GM21717 (cell line): ENCODE measurements around the gene NDFIP1.
"Not testable (repeated sequence)": the region's sequence is repeated elsewhere in the genome, so short reads cannot be mapped to it uniquely, and the experiment has no call there.

Experiments
- ATAC-seq: cut with Tn5 transposase; IDR thresholded peaks from one replicate; pipeline ENCODE4 v1.9.1; 2021; ENCODE audit warnings: mild to moderate bottlenecking, moderate library complexity; ENCODE audit not compliant: unreplicated experiment

The NDFIP1 gene

DNA sequence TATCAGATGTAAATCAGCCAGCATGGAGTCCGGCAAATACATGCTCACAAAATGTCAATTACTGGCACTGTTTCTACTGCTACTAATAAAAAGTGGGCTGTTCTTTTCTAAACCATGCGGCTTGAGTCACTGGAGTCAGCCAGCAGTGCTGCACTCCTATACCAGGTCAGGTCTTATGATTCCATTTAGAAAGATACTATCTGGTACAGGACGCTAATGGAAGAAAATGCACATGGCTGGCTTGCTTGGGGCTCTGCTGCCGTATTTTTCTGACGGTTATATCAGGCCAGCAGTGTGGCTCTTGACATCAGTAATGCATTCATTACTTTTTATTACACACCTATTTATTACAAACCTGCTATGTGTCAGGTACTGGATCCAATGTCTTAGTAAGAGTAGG is 74.3 kb downstream of the NDFIP1 start:
- no peak for ATAC-seq

DNA sequence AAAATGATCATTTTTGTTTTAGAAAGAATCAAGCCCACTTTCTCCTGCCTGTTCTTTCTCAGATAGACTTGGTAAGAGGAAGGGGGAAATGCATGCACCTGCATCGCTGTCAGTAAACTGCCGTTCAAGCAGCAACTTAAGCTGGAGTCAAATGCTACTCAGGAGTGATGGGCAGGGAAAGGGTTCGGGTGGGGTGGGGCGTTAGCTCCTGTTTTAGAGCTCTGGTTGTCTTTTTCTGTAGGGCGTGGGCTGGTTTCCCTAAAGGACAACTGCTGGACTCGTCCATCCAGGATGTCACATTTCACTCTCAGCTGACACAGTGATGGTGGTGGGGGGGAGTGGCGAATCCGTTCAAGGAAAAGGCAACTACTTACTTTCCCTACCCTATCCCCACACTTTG is 75.0 kb downstream of the NDFIP1 start:
- ATAC-seq: no peak

DNA sequence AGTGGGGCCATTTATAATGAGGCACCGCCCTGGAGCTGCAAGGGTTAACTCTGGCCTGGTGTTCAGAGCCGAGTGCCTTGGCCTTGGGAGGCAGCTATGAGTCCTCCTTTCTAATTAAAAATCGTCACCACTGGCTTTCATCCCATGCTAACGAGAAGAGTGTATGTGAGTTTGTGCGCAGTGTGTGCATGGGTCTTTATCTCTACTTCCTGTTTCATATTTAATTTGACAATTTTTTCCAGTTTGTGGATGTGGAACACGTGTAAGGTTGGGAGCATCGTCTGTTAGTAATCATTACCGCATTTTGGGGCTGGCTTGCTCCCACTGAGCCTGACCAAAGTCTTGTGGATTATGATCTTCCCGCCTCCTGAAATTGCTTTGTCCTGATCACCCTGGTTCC is 76.4 kb downstream of the NDFIP1 start:
- no peak for ATAC-seq

DNA sequence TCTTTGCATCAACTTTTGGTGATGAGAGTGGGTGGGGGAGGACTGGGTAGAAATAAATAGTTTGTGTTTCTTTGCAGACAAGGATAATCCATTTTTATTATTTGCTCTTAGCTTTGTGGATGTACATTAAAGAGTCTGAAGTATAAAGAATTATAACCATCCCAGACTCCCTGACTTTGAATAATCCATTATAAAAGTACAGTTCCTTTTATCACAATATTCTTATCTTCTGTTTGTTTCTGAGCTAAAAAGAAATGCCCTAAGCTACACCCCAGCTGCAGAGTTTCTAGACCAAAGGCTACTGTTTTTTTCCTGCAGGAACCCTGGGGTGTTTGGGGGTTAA is 77.9 kb downstream of the NDFIP1 start:
- ATAC-seq: no peak

DNA sequence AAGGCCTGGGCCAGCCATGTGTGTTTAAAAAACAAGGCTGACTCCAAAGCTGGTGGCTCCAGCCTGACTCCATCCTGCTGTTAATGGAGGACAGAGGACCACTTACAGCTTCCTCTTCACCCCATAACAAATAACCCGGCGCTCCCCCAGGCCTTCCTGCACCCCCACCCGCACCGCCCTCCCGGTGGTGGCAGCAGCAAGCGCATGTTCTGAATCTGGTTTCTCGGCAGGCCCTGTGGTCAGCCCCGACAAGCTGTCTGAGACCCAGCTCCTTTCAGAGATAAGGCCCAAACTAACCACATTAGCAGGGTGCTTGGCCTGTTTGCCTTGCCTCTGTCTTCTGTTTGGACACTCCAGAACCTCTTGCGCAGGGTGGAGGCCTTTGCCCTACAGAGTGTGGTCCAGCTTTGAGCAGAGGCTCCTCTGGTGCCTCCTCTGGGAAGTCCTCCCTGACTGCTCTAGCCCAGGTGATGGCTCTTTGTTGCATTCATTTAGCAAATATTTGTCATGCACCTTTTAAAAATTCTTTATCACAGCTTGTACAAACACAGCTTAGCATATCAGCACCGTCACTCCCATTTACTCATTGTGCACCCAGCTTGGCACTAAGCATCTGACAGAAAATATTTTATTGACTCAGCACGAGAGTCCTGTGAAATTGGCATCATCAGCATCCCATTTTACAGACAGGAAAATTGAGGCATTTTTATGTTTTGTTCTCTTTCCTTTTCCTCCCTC is 78.4 kb downstream of the NDFIP1 start:
- ATAC-seq: no peak

DNA sequence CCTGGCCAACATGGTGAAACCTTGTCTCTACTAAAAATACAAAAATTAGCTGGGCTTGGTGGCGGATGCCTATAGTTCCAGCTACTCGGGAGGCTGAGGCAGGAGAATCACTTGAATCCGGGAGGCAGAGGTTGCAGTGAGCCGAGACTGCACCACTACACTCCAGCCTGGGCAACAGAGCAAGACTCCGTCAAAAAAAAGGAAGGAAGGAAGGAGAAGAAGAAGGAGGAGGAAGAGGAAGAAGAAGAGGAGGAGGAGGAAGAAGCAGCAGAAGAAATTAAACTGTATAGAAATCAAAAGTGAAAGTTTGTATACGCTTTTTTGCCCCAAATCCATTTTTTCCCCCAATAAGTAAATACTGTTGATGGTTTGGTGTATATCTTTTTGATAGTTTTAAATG is 80.1 kb downstream of the NDFIP1 start:
- ATAC-seq: not testable (repeated sequence)

DNA sequence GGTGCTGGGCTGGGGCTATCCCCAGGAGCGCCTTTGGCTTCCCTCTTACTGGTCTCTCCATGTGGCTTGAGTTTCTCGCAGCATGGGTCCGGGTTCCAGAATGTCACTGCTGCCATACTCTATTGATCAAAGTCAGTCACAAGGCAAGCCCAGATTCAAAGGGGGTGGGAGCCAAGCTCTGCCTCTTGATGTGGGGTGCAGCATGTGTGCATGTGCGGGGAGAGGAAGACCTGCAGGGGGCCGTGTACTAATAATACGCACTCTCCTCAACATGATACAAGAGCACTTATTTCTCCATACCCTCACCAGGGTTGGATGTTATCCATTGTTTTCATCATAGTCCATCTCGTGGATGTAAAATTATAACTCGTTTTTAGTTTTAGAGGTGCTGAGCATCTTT is 81.2 kb downstream of the NDFIP1 start:
- ATAC-seq: no peak

DNA sequence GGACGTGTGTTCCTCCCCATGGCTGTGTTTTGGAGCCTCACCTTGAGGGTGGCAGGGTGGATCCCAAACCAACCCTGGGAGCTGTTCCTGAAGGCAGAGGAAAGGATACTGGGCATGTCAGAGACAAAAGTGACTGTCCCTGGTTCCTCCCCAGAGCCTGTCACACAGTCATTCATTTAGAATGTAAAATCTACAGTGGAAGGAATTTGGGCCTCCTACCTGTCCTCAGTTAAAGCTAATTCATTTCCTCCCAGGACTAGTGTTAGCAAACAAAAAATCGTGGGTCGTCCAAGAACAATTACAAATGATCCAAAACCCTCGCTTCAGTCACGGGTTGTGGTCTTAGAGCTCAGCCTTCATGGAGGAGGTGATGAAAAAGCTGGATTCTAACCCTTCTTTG is 83.2 kb downstream of the NDFIP1 start:
- no peak for ATAC-seq

DNA sequence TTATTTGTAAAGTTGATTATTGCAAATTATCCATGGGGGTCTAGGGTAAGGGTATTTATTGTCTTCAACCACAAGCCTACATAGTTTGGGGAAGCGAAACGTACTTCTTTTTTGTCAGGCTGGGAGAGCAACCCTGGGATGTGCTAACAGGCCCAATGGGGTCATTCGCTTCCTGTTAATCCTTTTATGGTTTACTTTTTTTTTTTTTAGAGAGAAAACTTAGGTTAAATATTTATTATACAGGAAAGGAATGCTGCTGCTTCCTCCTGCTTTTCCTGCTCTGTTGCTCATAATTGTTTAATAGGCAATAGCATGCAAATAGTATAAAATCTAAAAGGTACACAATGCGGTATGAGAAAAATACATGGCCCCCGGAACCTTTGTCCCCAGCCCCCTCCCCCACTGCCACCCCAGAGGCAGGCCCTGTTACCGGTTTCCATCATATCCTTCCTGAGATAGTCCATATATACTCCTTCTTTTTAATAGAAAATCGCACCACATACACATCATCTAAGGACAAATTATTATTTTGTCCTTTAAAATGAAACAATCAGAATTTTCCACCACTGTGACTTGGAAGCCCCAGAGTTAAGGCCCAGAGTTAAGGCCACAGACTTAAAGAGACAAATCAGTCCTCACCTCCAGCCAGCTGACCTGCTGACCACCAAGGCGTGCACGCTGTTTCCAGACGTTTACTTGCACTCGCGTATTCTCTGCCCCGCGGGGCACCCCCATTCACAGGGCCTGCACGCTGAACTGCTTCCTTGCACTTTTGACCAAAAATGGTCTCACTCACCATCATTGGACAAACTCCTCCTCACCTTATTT is 83.9 kb downstream of the NDFIP1 start:
- no peak for ATAC-seq

DNA sequence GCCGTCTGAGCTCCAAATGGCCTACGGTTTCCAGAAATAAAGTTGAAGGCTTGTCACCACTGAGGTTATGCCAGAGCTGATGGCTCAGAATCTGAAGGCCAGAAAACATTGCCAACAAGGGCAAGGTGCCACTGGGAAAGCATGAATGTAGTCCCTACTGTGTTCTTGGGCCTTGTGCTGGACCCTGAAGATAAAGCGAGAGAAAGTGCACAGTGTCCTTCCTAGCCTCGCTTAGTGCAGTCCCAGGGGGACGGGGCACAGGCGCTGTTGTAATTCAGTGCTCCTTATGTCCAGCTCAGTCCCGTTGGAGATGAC is 84.5 kb downstream of the NDFIP1 start:
- ATAC-seq: no peak

DNA sequence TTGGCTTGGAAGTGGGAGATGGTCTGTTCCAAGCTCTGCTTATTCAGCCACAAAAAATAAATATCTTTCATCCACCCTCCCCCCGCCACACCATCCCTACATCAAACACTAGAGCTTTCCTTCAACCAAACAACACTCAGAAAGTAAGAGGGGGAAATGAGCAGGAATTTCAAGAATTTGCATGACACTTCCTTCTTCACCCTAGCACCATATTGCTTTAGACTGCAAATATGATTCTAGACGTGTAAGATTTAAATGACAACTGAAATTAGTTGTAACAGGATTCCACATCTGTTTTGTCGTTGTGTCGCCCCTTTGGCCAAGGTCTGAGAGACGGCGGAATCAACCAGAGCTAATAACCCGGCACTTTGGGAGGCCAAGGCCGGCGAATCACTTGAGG is 88.5 kb downstream of the NDFIP1 start:
- ATAC-seq: no peak

DNA sequence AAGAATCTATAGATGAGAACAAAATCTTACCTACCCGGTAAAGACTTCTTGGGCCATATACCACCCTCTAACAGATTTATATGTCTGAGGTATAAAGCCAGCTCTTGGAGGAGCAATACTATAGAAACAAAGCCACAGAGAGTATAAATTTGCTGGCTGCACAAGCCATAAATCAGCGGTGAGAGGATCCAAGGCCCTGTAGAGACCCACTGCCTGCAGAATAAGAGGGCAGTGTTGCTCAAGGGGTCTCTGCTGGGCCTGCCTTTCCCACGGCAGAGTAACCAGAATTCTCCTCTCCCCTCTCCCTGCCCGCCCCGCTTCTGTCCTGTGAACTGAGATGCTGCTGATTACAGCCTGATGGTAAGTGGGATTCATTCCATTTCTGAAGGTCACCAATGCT is 89.2 kb downstream of the NDFIP1 start:
- no peak for ATAC-seq

DNA sequence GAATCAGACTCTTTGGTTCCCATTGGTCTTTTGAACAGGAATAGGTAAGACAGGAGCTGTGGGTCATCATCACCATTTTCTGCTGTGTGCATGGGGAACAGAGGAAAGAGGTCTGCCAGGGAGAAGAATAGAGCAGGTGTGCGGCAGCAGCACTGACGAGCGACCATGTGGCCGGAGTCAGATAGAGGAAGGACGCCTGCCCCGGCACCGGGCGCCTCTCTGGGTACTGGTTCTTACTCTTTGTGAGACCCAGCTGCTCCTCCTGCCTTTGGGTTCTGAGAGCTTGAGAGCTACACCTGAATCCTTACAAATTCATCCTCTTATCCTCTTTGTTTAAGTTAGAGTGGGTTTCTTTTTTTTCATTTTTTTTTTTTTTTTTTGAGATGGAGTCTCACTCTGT is 90.8 kb downstream of the NDFIP1 start:
- no peak for ATAC-seq

DNA sequence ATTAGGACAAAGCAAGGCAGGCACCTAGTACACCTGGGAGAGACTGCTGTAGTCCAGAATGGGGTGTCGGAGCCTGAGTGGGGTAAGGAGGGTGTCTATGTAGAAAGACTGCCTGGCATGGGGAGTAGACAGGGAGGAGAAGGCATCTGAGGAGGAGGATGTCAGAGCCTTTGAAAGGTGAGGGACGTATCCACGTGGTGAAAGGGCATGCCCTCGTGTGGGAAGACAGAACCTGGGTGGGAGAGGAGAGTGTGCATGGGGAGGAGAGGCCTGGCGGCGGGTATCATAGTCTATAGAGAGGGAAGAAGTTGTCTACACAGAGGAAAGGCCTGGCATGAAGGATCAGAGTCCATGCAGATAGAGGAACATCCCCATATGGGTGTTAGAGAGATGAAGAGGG is 91.8 kb downstream of the NDFIP1 start:
- no peak for ATAC-seq

DNA sequence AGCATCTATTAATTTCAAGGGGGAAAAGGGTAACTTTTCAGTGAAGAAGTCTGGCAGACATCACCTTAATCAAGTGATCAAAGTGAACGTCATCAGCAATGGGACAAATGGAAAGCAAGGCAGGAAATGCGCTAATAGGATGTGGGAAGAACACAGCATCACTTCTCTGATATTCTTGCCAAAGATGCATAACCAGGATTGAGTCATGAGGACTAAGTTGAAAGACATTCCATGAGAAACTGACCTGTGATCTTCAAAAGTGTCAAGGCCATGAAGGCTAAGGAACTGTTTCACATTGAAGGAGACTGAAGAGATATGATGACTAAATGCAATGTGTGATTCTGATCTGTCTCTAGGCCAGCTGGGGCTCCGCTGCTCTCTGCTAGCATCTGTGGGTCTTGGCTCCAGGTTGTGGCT is 92.9 kb downstream of the NDFIP1 start:
- ATAC-seq: no peak

DNA sequence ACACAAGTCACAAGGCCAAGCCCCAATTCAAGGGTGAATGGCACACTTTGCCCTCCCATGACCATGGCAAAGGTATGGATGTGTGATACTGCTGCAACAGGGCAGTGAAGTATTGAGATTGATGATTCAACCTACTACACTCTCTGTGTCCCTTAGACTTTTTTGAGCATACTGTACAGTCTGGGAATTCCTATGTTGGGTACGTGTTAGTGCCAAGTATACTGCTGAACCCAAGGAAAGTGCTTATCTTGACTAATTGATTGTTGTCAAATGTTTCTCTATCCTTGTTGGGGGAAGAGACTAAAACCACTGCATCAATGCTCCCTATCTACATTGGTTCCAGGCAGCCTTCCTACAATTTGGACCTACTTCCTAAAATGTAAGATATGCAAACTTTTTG is 93.7 kb downstream of the NDFIP1 start:
- ATAC-seq: no peak
